ENCODE results near the gene LRRC42.

Gene LRRC42

DNA sequence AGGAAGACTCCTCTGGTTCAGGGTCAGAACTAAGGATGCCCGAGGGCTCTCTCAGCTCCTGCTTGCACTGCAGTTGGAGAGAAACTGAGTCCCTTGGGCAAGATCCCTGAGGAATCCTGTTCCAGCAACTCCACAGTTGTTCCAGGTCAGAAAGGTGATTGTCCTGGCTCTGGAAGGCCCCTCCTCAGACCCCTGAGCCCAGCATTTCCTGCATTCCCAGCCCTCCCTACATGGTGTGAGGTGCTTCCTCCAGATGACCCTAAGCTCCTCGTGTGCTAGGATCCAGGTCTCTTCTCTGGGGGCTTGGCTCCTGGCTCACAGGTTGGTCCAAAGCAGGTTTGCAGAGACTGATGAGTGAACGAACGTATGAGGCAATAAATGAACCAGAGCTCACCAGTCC lies 60.4 kb downstream of the LRRC42 start:
- no peaks in the 10 kb centered on the region for H3K4me1 ChIP-seq (ENCODE audit: control insufficient read depth, insufficient read depth, low read depth, low read length)
- no peaks in the 10 kb centered on the region for H3K36me3 ChIP-seq (ENCODE audit: control insufficient read depth in 1 of 2, insufficient read depth in 2 of 2, low read depth in 1 of 2, low read length in 2 of 2)
- H2BK5ac ChIP-seq (ENCODE audit: low read depth, low read length, poor library complexity, severe bottlenecking) = no peak overlapping the region
- H3K4ac ChIP-seq (ENCODE audit: low read depth in 1 of 2, low read length in 2 of 2) = no peak overlapping the region
- DNase-seq = no peak
- no peak overlapping the region for H3K23ac ChIP-seq (ENCODE audit: low read length in 2 of 2)
- no peak overlapping the region for H3K4me2 ChIP-seq (ENCODE audit: low read length, poor library complexity, severe bottlenecking)
- no peak overlapping the region for H2BK15ac ChIP-seq (ENCODE audit: low read depth, poor library complexity, severe bottlenecking)
- WGBS = 73% methylated on average over 4 of the region's 4 CpGs
- H2BK120ac ChIP-seq (ENCODE audit: low read depth, low read length) = no peak overlapping the region
- no peak overlapping the region for H2BK12ac ChIP-seq (ENCODE audit: low read length in 2 of 2)
- no peak overlapping the region for H3K4me3 ChIP-seq (ENCODE audit: insufficient read depth in 1 of 2, low read depth in 1 of 2, low read length in 2 of 2)
- no peak overlapping the region for H3K18ac ChIP-seq (ENCODE audit: low read depth in 1 of 2, low read length in 2 of 2)
- peaks cover 35 to 69% of the 10 kb centered on the region in 2 experiments for H3K27me3 ChIP-seq (ENCODE audit: control insufficient read depth in 1 of 2, insufficient read depth in 1 of 2, low read length in 2 of 2)
- H3K27ac ChIP-seq (ENCODE audit: low read length, poor library complexity, severe bottlenecking) = no peak overlapping the region
- no peak overlapping the region for H2AK5ac ChIP-seq (ENCODE audit: low read length, severe bottlenecking)
- no peaks in the 10 kb centered on the region for H3K9me3 ChIP-seq (ENCODE audit: control insufficient read depth, low read length)
- no peak overlapping the region for H3K14ac ChIP-seq (ENCODE audit: low read length in 2 of 2)
- H4K91ac ChIP-seq (ENCODE audit: low read length) = no peak overlapping the region
- H4K8ac ChIP-seq (ENCODE audit: low read length) = no peak overlapping the region
- no peak overlapping the region for H2AFZ ChIP-seq (ENCODE audit: low read depth, low read length)
- no peak overlapping the region for H3K9ac ChIP-seq (ENCODE audit: low read length)
- H3K79me1 ChIP-seq (replicated peaks; ENCODE audit: low read length, poor library complexity, severe bottlenecking) = no peaks in the 10 kb centered on the region

DNA sequence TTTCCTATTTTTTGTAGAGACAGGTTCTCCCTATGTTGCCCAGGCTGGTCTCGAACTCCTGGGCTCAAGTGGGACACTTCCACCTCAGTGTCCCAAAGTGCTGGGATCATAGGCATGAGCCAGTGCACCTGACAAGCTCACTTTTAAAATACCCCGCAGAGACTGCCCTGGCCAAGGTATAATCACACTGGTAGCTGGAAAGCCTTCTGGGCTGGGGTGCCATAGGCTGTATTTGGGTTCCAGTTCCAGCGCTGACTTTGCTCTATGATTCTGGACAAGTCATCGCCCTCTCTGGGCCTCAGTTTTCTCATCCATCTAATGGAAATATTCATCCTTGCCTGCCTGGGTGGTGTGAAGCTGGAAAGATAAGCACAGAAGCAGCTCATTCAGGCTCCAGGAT lies 61.5 kb downstream of the LRRC42 start:
- H2BK120ac ChIP-seq (ENCODE audit: low read depth, low read length) = no peak overlapping the region
- peaks cover 29 to 69% of the 10 kb centered on the region in 2 experiments for H3K27me3 ChIP-seq (ENCODE audit: control insufficient read depth in 1 of 2, insufficient read depth in 1 of 2, low read length in 2 of 2)
- H3K23ac ChIP-seq (ENCODE audit: low read length in 2 of 2) = no peak overlapping the region
- no peak overlapping the region for H3K9ac ChIP-seq (ENCODE audit: low read length)
- no peak overlapping the region for H3K4me3 ChIP-seq (ENCODE audit: insufficient read depth in 1 of 2, low read depth in 1 of 2, low read length in 2 of 2)
- H4K8ac ChIP-seq (ENCODE audit: low read length) = no peak overlapping the region
- no peaks in the 10 kb centered on the region for H3K79me1 ChIP-seq (replicated peaks; ENCODE audit: low read length, poor library complexity, severe bottlenecking)
- no peak for DNase-seq
- no peaks in the 10 kb centered on the region for H3K4me1 ChIP-seq (ENCODE audit: control insufficient read depth, insufficient read depth, low read depth, low read length)
- H3K36me3 ChIP-seq (ENCODE audit: control insufficient read depth in 1 of 2, insufficient read depth in 2 of 2, low read depth in 1 of 2, low read length in 2 of 2) = no peaks in the 10 kb centered on the region
- no peak overlapping the region for H3K4me2 ChIP-seq (ENCODE audit: low read length, poor library complexity, severe bottlenecking)
- H4K91ac ChIP-seq (ENCODE audit: low read length) = no peak overlapping the region
- no peak overlapping the region for H2BK15ac ChIP-seq (ENCODE audit: low read depth, poor library complexity, severe bottlenecking)
- no peak overlapping the region for H3K27ac ChIP-seq (ENCODE audit: low read length, poor library complexity, severe bottlenecking)
- H2AK5ac ChIP-seq (ENCODE audit: low read length, severe bottlenecking) = no peak overlapping the region
- H3K18ac ChIP-seq (ENCODE audit: low read depth in 1 of 2, low read length in 2 of 2) = no peak overlapping the region
- H2BK12ac ChIP-seq (ENCODE audit: low read length in 2 of 2) = no peak overlapping the region
- H2BK5ac ChIP-seq (ENCODE audit: low read depth, low read length, poor library complexity, severe bottlenecking) = no peak overlapping the region
- WGBS = 84% methylated on average over 3 of the region's 4 CpGs
- no peak overlapping the region for H3K14ac ChIP-seq (ENCODE audit: low read length in 2 of 2)
- no peak overlapping the region for H2AFZ ChIP-seq (ENCODE audit: low read depth, low read length)
- no peak overlapping the region for H3K4ac ChIP-seq (ENCODE audit: low read depth in 1 of 2, low read length in 2 of 2)
- no peaks in the 10 kb centered on the region for H3K9me3 ChIP-seq (ENCODE audit: control insufficient read depth, low read length)

DNA sequence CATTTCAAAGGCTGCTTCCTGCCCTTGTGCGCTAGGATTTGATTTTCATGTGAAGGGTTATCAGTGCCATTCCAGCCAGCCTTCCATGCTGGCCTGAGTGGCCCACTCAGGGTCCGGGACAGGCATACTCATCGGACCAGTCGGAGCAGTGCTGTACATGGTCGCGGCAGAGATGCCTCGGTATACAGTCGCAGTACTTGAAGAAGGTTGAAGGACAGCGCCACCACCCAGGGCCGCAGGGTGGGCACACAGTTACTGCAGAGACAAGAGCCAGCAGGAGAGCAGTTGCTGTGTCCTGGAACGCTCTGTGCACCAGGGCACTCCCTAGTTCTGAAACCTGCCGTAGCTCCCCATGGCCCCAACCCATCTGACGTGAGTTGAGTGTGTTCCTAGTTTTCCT lies 62.7 kb downstream of the LRRC42 start:
- peaks cover 36 to 74% of the 10 kb centered on the region in 2 experiments for H3K27me3 ChIP-seq (ENCODE audit: control insufficient read depth in 1 of 2, insufficient read depth in 1 of 2, low read length in 2 of 2)
- 90% methylated on average over 13 of the region's 13 CpGs for WGBS
- no peak overlapping the region for H2AK5ac ChIP-seq (ENCODE audit: low read length, severe bottlenecking)
- H3K23ac ChIP-seq (ENCODE audit: low read length in 2 of 2) = no peak overlapping the region
- no peak overlapping the region for H2AFZ ChIP-seq (ENCODE audit: low read depth, low read length)
- no peak overlapping the region for H3K9ac ChIP-seq (ENCODE audit: low read length)
- no peak overlapping the region for H3K4me3 ChIP-seq (ENCODE audit: insufficient read depth in 1 of 2, low read depth in 1 of 2, low read length in 2 of 2)
- H3K79me1 ChIP-seq (replicated peaks; ENCODE audit: low read length, poor library complexity, severe bottlenecking) = no peaks in the 10 kb centered on the region
- no peaks in the 10 kb centered on the region for H3K9me3 ChIP-seq (ENCODE audit: control insufficient read depth, low read length)
- no peak overlapping the region for H2BK120ac ChIP-seq (ENCODE audit: low read depth, low read length)
- no peak overlapping the region for H4K8ac ChIP-seq (ENCODE audit: low read length)
- H2BK15ac ChIP-seq (ENCODE audit: low read depth, poor library complexity, severe bottlenecking) = no peak overlapping the region
- H3K4ac ChIP-seq (ENCODE audit: low read depth in 1 of 2, low read length in 2 of 2) = no peak overlapping the region
- no peaks in the 10 kb centered on the region for H3K36me3 ChIP-seq (ENCODE audit: control insufficient read depth in 1 of 2, insufficient read depth in 2 of 2, low read depth in 1 of 2, low read length in 2 of 2)
- H3K14ac ChIP-seq (ENCODE audit: low read length in 2 of 2) = no peak overlapping the region
- no peak for DNase-seq
- H3K4me2 ChIP-seq (ENCODE audit: low read length, poor library complexity, severe bottlenecking) = no peak overlapping the region
- no peak overlapping the region for H4K91ac ChIP-seq (ENCODE audit: low read length)
- H3K27ac ChIP-seq (ENCODE audit: low read length, poor library complexity, severe bottlenecking) = no peak overlapping the region
- no peak overlapping the region for H3K18ac ChIP-seq (ENCODE audit: low read depth in 1 of 2, low read length in 2 of 2)
- no peak overlapping the region for H2BK5ac ChIP-seq (ENCODE audit: low read depth, low read length, poor library complexity, severe bottlenecking)
- no peak overlapping the region for H2BK12ac ChIP-seq (ENCODE audit: low read length in 2 of 2)
- no peaks in the 10 kb centered on the region for H3K4me1 ChIP-seq (ENCODE audit: control insufficient read depth, insufficient read depth, low read depth, low read length)

DNA sequence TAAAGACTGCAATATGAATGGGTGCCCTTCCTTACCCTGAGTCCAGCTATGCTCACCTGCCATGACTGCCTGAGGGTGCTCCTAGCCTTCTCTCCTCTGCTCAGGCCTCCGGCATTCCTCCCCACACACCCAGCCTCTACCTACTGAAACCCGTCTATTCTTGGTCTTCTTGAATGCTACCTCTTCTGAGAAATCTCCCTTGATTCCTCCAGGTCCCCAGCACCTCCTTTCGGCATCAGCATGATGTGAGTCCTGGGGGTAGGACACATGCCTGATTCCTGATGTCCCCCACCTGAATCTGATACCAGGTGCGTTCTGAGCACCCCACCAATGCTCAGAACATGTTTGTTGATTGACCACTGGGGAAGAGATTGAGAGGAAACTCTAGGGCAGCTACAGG lies 63.3 kb downstream of the LRRC42 start:
- H2AFZ ChIP-seq (ENCODE audit: low read depth, low read length) = no peak overlapping the region
- no peak overlapping the region for H4K8ac ChIP-seq (ENCODE audit: low read length)
- H3K14ac ChIP-seq (ENCODE audit: low read length in 2 of 2) = no peak overlapping the region
- H3K36me3 ChIP-seq (ENCODE audit: control insufficient read depth in 1 of 2, insufficient read depth in 2 of 2, low read depth in 1 of 2, low read length in 2 of 2) = no peaks in the 10 kb centered on the region
- H3K4me2 ChIP-seq (ENCODE audit: low read length, poor library complexity, severe bottlenecking) = no peak overlapping the region
- no peak for DNase-seq
- H2AK5ac ChIP-seq (ENCODE audit: low read length, severe bottlenecking) = no peak overlapping the region
- no peak overlapping the region for H2BK5ac ChIP-seq (ENCODE audit: low read depth, low read length, poor library complexity, severe bottlenecking)
- no peak overlapping the region for H3K27ac ChIP-seq (ENCODE audit: low read length, poor library complexity, severe bottlenecking)
- H2BK15ac ChIP-seq (ENCODE audit: low read depth, poor library complexity, severe bottlenecking) = no peak overlapping the region
- H3K9ac ChIP-seq (ENCODE audit: low read length) = no peak overlapping the region
- H3K9me3 ChIP-seq (ENCODE audit: control insufficient read depth, low read length) = no peaks in the 10 kb centered on the region
- WGBS = 91% methylated on average over 4 of the region's 4 CpGs
- H4K91ac ChIP-seq (ENCODE audit: low read length) = no peak overlapping the region
- no peak overlapping the region for H3K4ac ChIP-seq (ENCODE audit: low read depth in 1 of 2, low read length in 2 of 2)
- no peak overlapping the region for H3K23ac ChIP-seq (ENCODE audit: low read length in 2 of 2)
- peaks cover 42 to 79% of the 10 kb centered on the region in 2 experiments for H3K27me3 ChIP-seq (ENCODE audit: control insufficient read depth in 1 of 2, insufficient read depth in 1 of 2, low read length in 2 of 2)
- no peaks in the 10 kb centered on the region for H3K4me1 ChIP-seq (ENCODE audit: control insufficient read depth, insufficient read depth, low read depth, low read length)
- H3K79me1 ChIP-seq (replicated peaks; ENCODE audit: low read length, poor library complexity, severe bottlenecking) = no peaks in the 10 kb centered on the region
- no peak overlapping the region for H2BK12ac ChIP-seq (ENCODE audit: low read length in 2 of 2)
- H2BK120ac ChIP-seq (ENCODE audit: low read depth, low read length) = no peak overlapping the region
- H3K4me3 ChIP-seq (ENCODE audit: insufficient read depth in 1 of 2, low read depth in 1 of 2, low read length in 2 of 2) = no peak overlapping the region
- H3K18ac ChIP-seq (ENCODE audit: low read depth in 1 of 2, low read length in 2 of 2) = no peak overlapping the region

Measured in mesenchymal stem cell (in vitro differentiated cells and primary cell).